Esophagus muscularis mucosa (tissue), 4 donors: ENCODE results near the gene DPYSL3. TPM values are rescaled to one million over a fixed set of nuclear protein-coding genes. Genes with fewer than 3 reads are reported as not detected.

Experiments used
- DNase-seq: peaks from one replicate; pipeline ENCODE4 v3.0.0-alpha.2; 2017; ENCODE audit errors: extremely low spot score
- H3K27ac ChIP-seq, 4 donors: fragments of 200-600 bp; sonication (generic); replicated peaks in 1 of 4; 1 replicate in 3 of 4; 2 replicates in 1 of 4; pipeline ENCODE4 v1.5.1; 2016 to 2019; ENCODE audit warnings: mild to moderate bottlenecking in 1 of 4
- H3K27me3 ChIP-seq, 4 donors: fragments of 200-600 bp; sonication (generic); one replicate each; pipeline versions ENCODE4 v1.5.1 to v1.6.0; 2016 to 2019
- H3K36me3 ChIP-seq, 4 donors: fragments of 200-600 bp; sonication (generic); one replicate each; pipeline ENCODE4 v1.5.1; 2016 to 2019
- H3K4me1 ChIP-seq, 4 donors: fragments of 200-600 bp; sonication (generic); one replicate each; pipeline ENCODE4 v1.5.1; 2016 to 2019
- H3K4me3 ChIP-seq, 4 donors: fragments of 200-600 bp; sonication (generic); 1 replicate in 2 of 4; 2 replicates in 2 of 4; pipeline ENCODE4 v1.5.1; 2016 to 2019; ENCODE audit warnings: mild to moderate bottlenecking in 4 of 4, moderate library complexity in 1 of 4
- H3K9me3 ChIP-seq, 4 donors: fragments of 200-600 bp; sonication (generic); 1 replicate in 3 of 4; 2 replicates in 1 of 4; pipeline ENCODE4 v1.5.1; 2016 to 2019
- CTCF ChIP-seq, 3 experiments: fragments of 200-600 bp in 2 of 3; fragments of 450-650 bp in 1 of 3; sonication (generic) in 2 of 3; IDR thresholded peaks; one replicate each; pipeline ENCODE4 v1.5.1; 2017 to 2019; ENCODE audit warnings: antibody characterized with exemption in 3 of 3, mild to moderate bottlenecking in 2 of 3, moderate library complexity in 1 of 3
- EP300 ChIP-seq: sonication (generic); formaldehyde crosslinking; IDR thresholded peaks from one replicate; pipeline ENCODE4 v1.6.1; 2017; ENCODE audit warnings: antibody characterized with exemption
- POLR2A ChIP-seq: fragments of 450-650 bp; IDR thresholded peaks from one replicate; pipeline ENCODE4 v1.6.1; 2017; ENCODE audit warnings: antibody characterized with exemption, moderate library complexity, mild to moderate bottlenecking, low read depth
- POLR2AphosphoS5 ChIP-seq, 2 donors: sonication (generic); formaldehyde crosslinking; IDR thresholded peaks; one replicate each; pipeline ENCODE4 v1.6.1; 2017; ENCODE audit warnings: antibody characterized with exemption in 2 of 2
- WGBS: methylation state at CpG from one replicate; pipeline ENCODE4 v1.1.5; 2018; 5-methylcytosine and 5-hydroxymethylcytosine counted together
- intact Hi-C: fragments of 100-400 bp; cut with DNase I; formaldehyde crosslinking; loops from one replicate; pipeline ENCODE4 v1.15.1; 2023
- total RNA-seq, 4 donors: library from RNA; depleted of rRNA; stranded (reverse); fragments of >200 nt; gene quantifications; one replicate each; pipeline versions ENCODE4 v1.1.0 to v1.2.1, GENCODE V29; 2016

The DPYSL3 gene
- total RNA-seq, 4 donors from 2014 or later = 295 to 449 (median 378) TPM

- no peak for DNase-seq
- Histone ChIP-seq H3K9me3 (no peaks in the 10 kb centered on the region), H3K27ac (peak overlapping the region; percentile 67 to 98 (median 74)), H3K27me3 (no peaks in the 10 kb centered on the region), H3K4me3 (no peak overlapping the region), H3K4me1 (peaks cover 26 to 73% (median 71%) of the 10 kb centered on the region in 4 donors), H3K36me3 (peaks cover 5 to 22% (median 10%) of the 10 kb centered on the region in 4 donors)
- TF ChIP-seq CTCF (IDR thresholded peaks at IDR 0.05) (no peak), POLR2AphosphoS5 (IDR thresholded peaks at IDR 0.05) (peak; percentile 37 to 40), EP300 (no peak), POLR2A (no peak)
- 0% methylated on average over 1 of the region's 1 CpG for WGBS
- intact Hi-C loops = no loop called here
These were observed 82.1 kb downstream of the DPYSL3 start for GRCh38 chr5:147427521-147428401.

GRCh38 chr5:147426640-147427327, 83.1 kb downstream of the DPYSL3 start:
- Histone ChIP-seq H3K27me3 (no peaks in the 10 kb centered on the region), H3K36me3 (peaks cover 5 to 31% (median 13%) of the 10 kb centered on the region in 4 donors), H3K4me3 (no peak overlapping the region), H3K9me3 (no peaks in the 10 kb centered on the region), H3K27ac (peak overlapping the region; percentile 67 to 98 (median 74)), H3K4me1 (peaks cover 23 to 63% (median 62%) of the 10 kb centered on the region in 4 donors)
- 63% methylated on average over 3 of the region's 3 CpGs for WGBS
- intact Hi-C loops = no loop called here
- TF ChIP-seq POLR2A (no peak), EP300 (no peak), CTCF (IDR thresholded peaks at IDR 0.05) (no peak), POLR2AphosphoS5 (IDR thresholded peaks at IDR 0.05) (peak in 1 of 2 donors; percentile 12)
- DNase-seq = no peak

GRCh38 chr5:147418613-147419012, 91.3 kb downstream of the DPYSL3 start:
- Histone ChIP-seq H3K4me1 (peaks cover 14 to 79% (median 65%) of the 10 kb centered on the region in 4 donors), H3K36me3 (peaks cover 1 to 50% (median 19%) of the 10 kb centered on the region in 4 donors), H3K27me3 (no peaks in the 10 kb centered on the region), H3K4me3 (no peak overlapping the region), H3K9me3 (no peaks in the 10 kb centered on the region), H3K27ac (peak overlapping the region; percentile 79 to 96 (median 89))
- DNase-seq = no peak
- TF ChIP-seq CTCF (IDR thresholded peaks at IDR 0.05) (no peak), EP300 (no peak), POLR2AphosphoS5 (IDR thresholded peaks at IDR 0.05) (no peak), POLR2A (no peak)
- intact Hi-C loops = no loop called here
- WGBS = 61% methylated on average over 2 of the region's 2 CpGs

GRCh38 chr5:147417135-147417813, 92.6 kb downstream of the DPYSL3 start:
- no peaks in the 10 kb centered on the region for H3K9me3 ChIP-seq
- DNase-seq = no peak
- no peaks in the 10 kb centered on the region for H3K27me3 ChIP-seq
- peak overlapping the region; percentile 79 to 96 (median 89) for H3K27ac ChIP-seq
- H3K4me1 ChIP-seq = peaks cover 14 to 92% (median 78%) of the 10 kb centered on the region in 4 donors
- H3K36me3 ChIP-seq = peaks cover under 1 to 50% (median 23%) of the 10 kb centered on the region in 4 donors
- TF ChIP-seq CTCF (IDR thresholded peaks at IDR 0.05) = no peak
- TF ChIP-seq EP300 = peak; percentile 94
- TF ChIP-seq POLR2AphosphoS5 (IDR thresholded peaks at IDR 0.05) = peak; percentile 82 to 85
- WGBS = 26% methylated on average over 5 of the region's 5 CpGs
- intact Hi-C loops = no loop called here
- peak overlapping the region in 2 of 4 donors; percentile 13 to 17 for H3K4me3 ChIP-seq
